Astrocyte of the cerebellum (primary cell): ENCODE measurements around the gene FKTN.
"Not testable (repeated sequence)": the region's sequence is repeated elsewhere in the genome, so short reads cannot be mapped to it uniquely, and the experiment has no call there.

Experiments
- DNase-seq: peaks from one replicate; pipeline ENCODE4 v3.0.0-alpha.2; 2011; ENCODE audit warnings: low read depth
- H3K4me3 ChIP-seq: 2 replicates; pipeline ENCODE4 v1.5.1; 2011; ENCODE audit warnings: mild to moderate bottlenecking, low read depth, low read length, moderate library complexity
- in situ Hi-C: cut with HindIII; loops from 2 replicates; pipeline ENCODE4 v1.10.0; 2017; ENCODE audit warnings: low sequenced_read_pairs
- TF ChIP-seq, protein P1 (sequence below): IDR thresholded peaks from 2 replicates; pipeline ENCODE4 v1.5.1; 2012; ENCODE audit warnings: low read length, low read depth, moderate library complexity, mild to moderate bottlenecking; ENCODE audit errors: missing control alignments

The FKTN gene

GRCh38 chr9:105531530-105531929 is 26.4 kb upstream of the FKTN start:
- in situ Hi-C loops: no loop called here
- no peak for DNase-seq
- no peak overlapping the region for H3K4me3 ChIP-seq

GRCh38 chr9:105535920-105536668 is 21.8 kb upstream of the FKTN start:
- no peak for DNase-seq
- no peak overlapping the region for H3K4me3 ChIP-seq
- TF ChIP-seq, protein P1, sequence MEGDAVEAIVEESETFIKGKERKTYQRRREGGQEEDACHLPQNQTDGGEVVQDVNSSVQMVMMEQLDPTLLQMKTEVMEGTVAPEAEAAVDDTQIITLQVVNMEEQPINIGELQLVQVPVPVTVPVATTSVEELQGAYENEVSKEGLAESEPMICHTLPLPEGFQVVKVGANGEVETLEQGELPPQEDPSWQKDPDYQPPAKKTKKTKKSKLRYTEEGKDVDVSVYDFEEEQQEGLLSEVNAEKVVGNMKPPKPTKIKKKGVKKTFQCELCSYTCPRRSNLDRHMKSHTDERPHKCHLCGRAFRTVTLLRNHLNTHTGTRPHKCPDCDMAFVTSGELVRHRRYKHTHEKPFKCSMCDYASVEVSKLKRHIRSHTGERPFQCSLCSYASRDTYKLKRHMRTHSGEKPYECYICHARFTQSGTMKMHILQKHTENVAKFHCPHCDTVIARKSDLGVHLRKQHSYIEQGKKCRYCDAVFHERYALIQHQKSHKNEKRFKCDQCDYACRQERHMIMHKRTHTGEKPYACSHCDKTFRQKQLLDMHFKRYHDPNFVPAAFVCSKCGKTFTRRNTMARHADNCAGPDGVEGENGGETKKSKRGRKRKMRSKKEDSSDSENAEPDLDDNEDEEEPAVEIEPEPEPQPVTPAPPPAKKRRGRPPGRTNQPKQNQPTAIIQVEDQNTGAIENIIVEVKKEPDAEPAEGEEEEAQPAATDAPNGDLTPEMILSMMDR: no peak
- in situ Hi-C loops: no loop called here

More at GRCh38 chr9:105531530-105531929, 26.4 kb upstream of the FKTN start:
- TF ChIP-seq, protein P1: no peak

DNA sequence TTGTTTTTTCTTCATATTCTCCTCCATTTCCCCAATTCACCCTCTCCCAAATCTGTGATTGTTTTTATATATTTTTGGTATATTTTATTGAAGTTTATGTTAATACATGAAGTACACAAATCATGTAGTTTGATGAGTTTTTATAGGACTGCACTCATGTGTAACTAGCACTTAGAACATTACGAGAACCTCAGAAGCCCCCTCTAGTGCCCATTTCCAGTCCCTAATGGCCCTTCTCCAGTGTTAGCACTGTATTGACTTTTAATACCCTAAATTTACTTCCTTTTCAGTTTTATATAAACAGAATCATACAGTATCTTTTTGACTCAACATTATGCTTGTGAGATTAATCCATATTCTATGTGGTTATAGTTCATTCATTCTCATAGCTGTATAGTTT is 18.5 kb upstream of the FKTN start:
- in situ Hi-C loops: no loop called here
- TF ChIP-seq, protein P1: no peak
- H3K4me3 ChIP-seq: no peak overlapping the region
- DNase-seq: no peak

DNA sequence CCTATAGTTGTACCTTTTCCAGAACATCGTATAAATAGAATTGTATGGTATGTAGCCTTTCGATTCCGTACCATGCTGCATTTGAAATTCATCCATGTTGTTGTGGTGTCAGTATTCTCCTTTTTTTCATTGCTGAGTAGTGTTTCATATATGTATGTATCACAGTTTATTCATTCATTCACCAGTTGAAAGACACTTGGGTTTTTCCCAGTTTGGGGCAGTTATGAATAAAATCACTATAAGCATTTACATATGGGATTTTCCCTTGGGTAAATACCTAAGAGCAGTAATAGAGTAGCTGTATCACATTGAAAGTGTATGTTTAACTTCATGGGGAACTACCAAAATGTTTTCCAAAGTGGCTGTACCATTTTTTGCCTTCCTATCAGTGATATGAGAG is 16.1 kb upstream of the FKTN start:
- TF ChIP-seq, protein P1: no peak
- in situ Hi-C loops: no loop called here
- DNase-seq: no peak
- H3K4me3 ChIP-seq: no peak overlapping the region

DNA sequence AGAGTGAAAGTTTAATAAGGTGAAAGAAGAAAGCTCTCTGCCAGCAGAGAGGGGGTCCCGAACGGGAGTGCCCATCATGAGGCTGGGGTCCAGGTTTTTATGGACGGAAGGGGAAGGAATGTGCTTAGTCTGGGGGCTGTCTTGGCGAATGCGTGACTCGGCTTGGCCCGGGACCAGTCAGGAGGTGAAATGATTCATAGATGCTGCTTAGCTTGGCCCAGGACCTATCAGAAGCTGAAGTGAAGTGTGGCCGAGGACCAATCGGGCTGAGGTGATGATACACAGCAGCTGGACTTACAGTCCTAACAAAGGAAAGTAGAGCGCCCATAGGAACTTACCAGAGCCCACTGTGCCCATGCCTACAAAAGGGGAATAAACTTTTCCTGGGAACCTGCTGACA is 3.9 kb upstream of the FKTN start:
- TF ChIP-seq, protein P1: no peak
- no peak overlapping the region for H3K4me3 ChIP-seq
- in situ Hi-C loops: no loop called here
- no peak for DNase-seq

GRCh38 chr9:105572455-105572854 is 14.5 kb downstream of the FKTN start:
- TF ChIP-seq, protein P1: no peak
- no peak overlapping the region for H3K4me3 ChIP-seq
- no peak for DNase-seq
- in situ Hi-C loops: no loop called here

DNA sequence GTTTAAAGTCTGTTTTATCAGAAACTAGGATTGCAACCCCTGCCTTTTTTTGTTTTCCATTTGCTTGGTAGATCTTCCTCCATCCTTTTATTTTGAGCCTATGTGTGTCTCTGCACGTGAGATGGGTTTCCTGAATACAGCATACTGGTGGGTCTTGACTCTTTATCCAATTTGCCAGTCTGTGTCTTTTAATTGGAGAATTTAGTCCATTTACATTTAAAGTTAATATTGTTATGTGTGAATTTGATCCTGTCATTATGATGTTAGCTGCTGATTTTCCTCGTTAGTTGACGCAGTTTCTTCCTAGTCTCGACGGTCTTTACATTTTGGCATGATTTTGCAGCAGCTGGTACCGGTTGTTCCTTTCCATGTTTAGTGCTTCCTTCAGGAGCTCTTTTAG is 22.0 kb downstream of the FKTN start:
- in situ Hi-C loops, H3K4me3 ChIP-seq, DNase-seq: not testable (repeated sequence)

GRCh38 chr9:105581550-105581949 is 23.6 kb downstream of the FKTN start:
- in situ Hi-C loops, H3K4me3 ChIP-seq, DNase-seq: not testable (repeated sequence)
